Astrocyte (in vitro differentiated cells and primary cell): ENCODE data around the gene PRRG2. TPM values are rescaled to one million over a fixed set of nuclear protein-coding genes. Genes with fewer than 3 reads are reported as not detected.

ENCODE experiments used
- DNase-seq: peaks from one replicate; pipeline ENCODE4 v3.0.0-alpha.2; 2010; ENCODE audit warnings: low read depth
- FAIRE-seq: peaks from 2 replicates; lab custom pipeline; 2011; peaks lifted over from hg19 to GRCh38; lab: Jason Lieb, UNC
- H2AFZ ChIP-seq: 2 replicates; pipeline ENCODE4 v1.6.0; 2012; ENCODE audit warnings: low read depth, low read length, inconsistent platforms
- H3K27ac ChIP-seq: 2 replicates; pipeline ENCODE4 v1.5.1; 2011; ENCODE audit warnings: low read depth, low read length, inconsistent platforms
- H3K27me3 ChIP-seq: 2 replicates; pipeline ENCODE4 v1.6.0; 2011; ENCODE audit warnings: low read length, inconsistent platforms; ENCODE audit not compliant: insufficient read depth
- H3K36me3 ChIP-seq: 2 replicates; pipeline ENCODE4 v1.5.1; 2011; ENCODE audit warnings: low read length, inconsistent platforms; ENCODE audit not compliant: insufficient read depth
- H3K4me1 ChIP-seq: 2 replicates; pipeline ENCODE4 v1.5.1; 2011; ENCODE audit warnings: low read length, inconsistent platforms; ENCODE audit not compliant: insufficient read depth
- H3K4me2 ChIP-seq: 2 replicates; pipeline ENCODE4 v1.6.0; 2012; ENCODE audit warnings: low read length, inconsistent platforms
- H3K4me3 ChIP-seq: 2 replicates; pipeline ENCODE4 v1.5.1; 2011; ENCODE audit warnings: low read depth, mild to moderate bottlenecking, low read length, inconsistent platforms; ENCODE audit not compliant: insufficient read depth
- H3K79me2 ChIP-seq: 2 replicates; pipeline ENCODE4 v1.6.0; 2012; ENCODE audit warnings: mild to moderate bottlenecking, low read length, inconsistent platforms; ENCODE audit not compliant: insufficient read depth
- H3K9ac ChIP-seq: 2 replicates; pipeline ENCODE4 v1.6.0; 2012; ENCODE audit warnings: mild to moderate bottlenecking, low read length, inconsistent platforms
- H3K9me3 ChIP-seq: 2 replicates; pipeline ENCODE4 v1.5.1; 2012; ENCODE audit warnings: low read depth, mild to moderate bottlenecking, low read length, inconsistent platforms; ENCODE audit not compliant: insufficient read depth
- H4K20me1 ChIP-seq: 2 replicates; pipeline ENCODE4 v1.6.0; 2012; ENCODE audit warnings: low read length, inconsistent platforms; ENCODE audit not compliant: insufficient read depth
- H3K27ac Mint-ChIP-seq: one replicate; pipeline ENCODE4 v1.8.0; 2021; ENCODE audit warnings: mild to moderate bottlenecking, mixed read lengths; ENCODE audit not compliant: unreplicated experiment
- H3K27me3 Mint-ChIP-seq: one replicate; pipeline ENCODE4 v1.8.0; 2021; ENCODE audit warnings: low read depth, mixed read lengths; ENCODE audit not compliant: unreplicated experiment
- H3K36me3 Mint-ChIP-seq: one replicate; pipeline ENCODE4 v1.8.0; 2021; ENCODE audit warnings: low read depth, mixed read lengths; ENCODE audit not compliant: unreplicated experiment
- H3K4me1 Mint-ChIP-seq: one replicate; pipeline ENCODE4 v1.8.0; 2021; ENCODE audit warnings: low read depth, mixed read lengths; ENCODE audit not compliant: unreplicated experiment
- H3K4me3 Mint-ChIP-seq: one replicate; pipeline ENCODE4 v1.8.0; 2021; ENCODE audit warnings: mild to moderate bottlenecking, moderate library complexity, mixed read lengths; ENCODE audit not compliant: unreplicated experiment
- H3K9me3 Mint-ChIP-seq: one replicate; pipeline ENCODE4 v1.8.0; 2021; ENCODE audit warnings: mild to moderate bottlenecking, mixed read lengths; ENCODE audit not compliant: unreplicated experiment
- CTCF ChIP-seq: IDR thresholded peaks from 2 replicates; pipeline ENCODE4 v1.5.1; 2011; ENCODE audit warnings: low read depth, mild to moderate bottlenecking, inconsistent platforms, low read length, moderate library complexity; ENCODE audit not compliant: insufficient read depth
- EZH2 ChIP-seq: IDR thresholded peaks from 2 replicates; pipeline ENCODE4 v1.6.1; 2012; ENCODE audit warnings: mild to moderate bottlenecking, low read length, inconsistent platforms; ENCODE audit not compliant: insufficient read depth
- total RNA-seq: library from RNA; stranded (reverse); gene quantifications from 2 replicates; pipeline ENCODE4 v1.2.1, GENCODE V29; 2021

PRRG2 gene
- total RNA-seq, 1 donor from 2014 or later = 1.3 TPM

GRCh38 chr19:49549045-49549444, 32.1 kb upstream of the PRRG2 start:
- peaks cover 10% of the 10 kb centered on the region for H3K4me1 ChIP-seq
- DNase-seq = no peak
- H3K36me3 ChIP-seq = no peaks in the 10 kb centered on the region
- no peak overlapping the region for H3K4me2 ChIP-seq
- H3K27me3 Mint-ChIP-seq = no peaks in the 10 kb centered on the region
- no peak overlapping the region for H3K9ac ChIP-seq
- peaks cover 5% of the 10 kb centered on the region for H3K36me3 Mint-ChIP-seq
- no peak overlapping the region for H3K27ac Mint-ChIP-seq
- TF ChIP-seq EZH2 (no peak), CTCF (no peak)
- FAIRE-seq = no peak
- no peak overlapping the region for H3K4me3 Mint-ChIP-seq
- H3K9me3 ChIP-seq = no peaks in the 10 kb centered on the region
- no peaks in the 10 kb centered on the region for H3K9me3 Mint-ChIP-seq
- H3K79me2 ChIP-seq = no peaks in the 10 kb centered on the region
- no peak overlapping the region for H2AFZ ChIP-seq
- no peak overlapping the region for H3K27ac ChIP-seq
- H4K20me1 ChIP-seq = peaks cover 4% of the 10 kb centered on the region
- H3K4me3 ChIP-seq = no peak overlapping the region
- H3K27me3 ChIP-seq = no peaks in the 10 kb centered on the region
- peaks cover 5% of the 10 kb centered on the region for H3K4me1 Mint-ChIP-seq

GRCh38 chr19:49551531-49551930, 29.6 kb upstream of the PRRG2 start:
- Histone ChIP-seq H3K27ac (no peak overlapping the region), H3K4me2 (no peak overlapping the region), H3K9me3 (no peaks in the 10 kb centered on the region), H2AFZ (no peak overlapping the region), H3K9ac (no peak overlapping the region), H4K20me1 (no peaks in the 10 kb centered on the region), H3K36me3 (no peaks in the 10 kb centered on the region), H3K4me3 (no peak overlapping the region), H3K27me3 (no peaks in the 10 kb centered on the region), H3K4me1 (peaks cover 16% of the 10 kb centered on the region), H3K79me2 (no peaks in the 10 kb centered on the region)
- Mint-ChIP-seq H3K27me3 (no peaks in the 10 kb centered on the region), H3K27ac (no peak overlapping the region), H3K9me3 (no peaks in the 10 kb centered on the region), H3K36me3 (peaks cover 9% of the 10 kb centered on the region), H3K4me3 (no peak overlapping the region), H3K4me1 (peaks cover 5% of the 10 kb centered on the region)
- DNase-seq (no peak), FAIRE-seq (no peak)
- TF ChIP-seq EZH2 (no peak), CTCF (no peak)

GRCh38 chr19:49552749-49553148, 28.4 kb upstream of the PRRG2 start:
- Mint-ChIP-seq H3K4me1 (peaks cover 5% of the 10 kb centered on the region), H3K9me3 (no peaks in the 10 kb centered on the region), H3K27ac (no peak overlapping the region), H3K27me3 (no peaks in the 10 kb centered on the region), H3K4me3 (no peak overlapping the region), H3K36me3 (peaks cover 14% of the 10 kb centered on the region)
- Histone ChIP-seq H3K4me1 (peaks cover 12% of the 10 kb centered on the region), H3K79me2 (no peaks in the 10 kb centered on the region), H3K27ac (no peak overlapping the region), H3K4me2 (no peak overlapping the region), H3K27me3 (no peaks in the 10 kb centered on the region), H3K36me3 (peaks cover 7% of the 10 kb centered on the region), H4K20me1 (peaks cover 2% of the 10 kb centered on the region), H3K9me3 (no peaks in the 10 kb centered on the region), H2AFZ (no peak overlapping the region), H3K9ac (no peak overlapping the region), H3K4me3 (no peak overlapping the region)
- TF ChIP-seq EZH2 (no peak), CTCF (no peak)
- DNase-seq (no peak), FAIRE-seq (no peak)
